ENCODE results near the gene AKAP1.

GRCh38 chr17:57135789-57136291 lies 50.8 kb downstream of the AKAP1 start:
- TF ChIP-seq CTCF (IDR thresholded peaks at IDR 0.05; ENCODE audit: low read depth, low read length): no peak
- no peak for TF ChIP-seq POLR2A (IDR thresholded peaks at IDR 0.05; ENCODE audit: extremely low read depth, insufficient read length)
- TF ChIP-seq MAX (IDR thresholded peaks at IDR 0.05; ENCODE audit: low read depth, low read length): no peak

Measured in NB4 (cell line).